ENCODE data around the gene FBLN1. TPM values are rescaled to one million over a fixed set of nuclear protein-coding genes. Genes with fewer than 3 reads are reported as not detected.
"Not testable (repeated sequence)": the region's sequence is repeated elsewhere in the genome, so short reads cannot be mapped to it uniquely, and the experiment has no call there.

FBLN1 gene
- total RNA-seq, 1 donor: 0.10 TPM

DNA sequence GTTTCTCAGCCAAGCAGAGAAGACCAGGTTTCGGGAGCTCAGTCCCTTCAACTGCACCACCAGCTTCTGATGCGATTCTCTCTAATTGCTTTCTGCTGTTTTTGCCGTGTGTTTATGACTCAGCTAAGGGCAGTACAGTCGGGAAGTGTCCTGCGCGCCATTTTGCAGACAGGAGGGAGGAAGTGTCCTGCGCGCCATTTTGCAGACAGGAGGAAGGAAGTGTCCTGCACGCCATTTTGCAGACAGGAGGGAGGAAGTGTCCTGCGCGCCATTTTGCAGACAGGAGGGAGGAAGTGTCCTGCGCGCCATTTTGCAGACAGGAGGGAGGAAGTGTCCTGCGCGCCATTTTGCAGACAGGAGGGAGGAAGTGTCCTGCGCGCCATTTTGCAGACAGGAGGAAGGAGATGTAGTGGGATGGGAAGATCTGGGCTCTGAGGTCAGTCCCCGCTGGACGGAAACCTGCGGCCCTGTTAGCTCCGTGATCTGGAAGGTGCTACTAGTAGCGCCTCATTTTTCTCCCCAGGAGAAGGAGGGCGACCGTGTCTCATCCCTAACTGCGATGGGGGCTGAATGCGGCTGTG, 89.0 kb downstream of the FBLN1 start:
- not testable (repeated sequence) for H3K4me3 ChIP-seq (ENCODE audit: low read length); H3K27me3 ChIP-seq (ENCODE audit: insufficient read depth, low read length); H3K9me3 ChIP-seq (ENCODE audit: low read depth, low read length); H3K4me1 ChIP-seq (ENCODE audit: insufficient read depth, low read length)

- no peaks in the 10 kb centered on the region for H3K9me3 ChIP-seq (ENCODE audit: low read depth, low read length)
- H3K4me3 ChIP-seq (ENCODE audit: low read length): no peak overlapping the region
- H3K4me1 ChIP-seq (ENCODE audit: insufficient read depth, low read length): no peaks in the 10 kb centered on the region
- no peaks in the 10 kb centered on the region for H3K27me3 ChIP-seq (ENCODE audit: insufficient read depth, low read length)
These were observed 91.6 kb downstream of the FBLN1 start for GRCh38 chr22:45594123-45594941.

DNA sequence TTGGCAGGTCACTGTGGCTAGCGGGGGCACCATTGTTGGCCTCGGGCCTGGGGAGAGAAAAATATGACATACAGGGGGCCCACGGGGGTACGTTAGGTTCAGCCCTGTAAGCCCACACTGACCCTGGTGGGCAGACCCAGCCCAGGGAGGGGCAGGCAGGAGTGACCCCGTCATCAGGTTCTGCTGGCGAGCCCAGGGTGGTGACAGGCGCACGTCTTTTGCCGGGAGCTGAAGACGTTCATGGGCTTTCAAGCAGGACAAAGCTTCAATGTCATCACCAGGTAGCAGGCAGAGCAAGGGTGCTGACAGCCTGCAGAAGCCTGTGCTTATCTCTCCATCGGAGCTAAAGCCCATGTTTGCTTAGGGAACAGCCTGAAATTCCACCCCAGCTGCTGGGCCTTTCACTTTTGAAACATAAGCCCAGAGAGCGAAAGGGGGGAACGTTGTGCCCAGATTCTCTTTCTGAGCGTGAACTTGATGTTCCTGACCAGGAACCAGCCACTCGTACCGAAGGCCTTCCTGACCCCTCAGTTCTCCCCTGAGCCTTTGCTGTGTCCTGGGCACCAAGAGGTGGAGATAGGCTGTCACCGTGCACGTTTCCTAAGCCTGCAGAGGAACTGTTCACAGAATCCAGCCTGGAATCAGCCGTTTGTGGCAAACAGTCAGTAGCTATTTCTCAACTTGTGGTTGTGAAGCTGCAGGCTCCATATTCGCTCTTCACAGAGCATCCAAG, 94.9 kb downstream of the FBLN1 start:
- no peaks in the 10 kb centered on the region for H3K27me3 ChIP-seq (ENCODE audit: insufficient read depth, low read length)
- H3K9me3 ChIP-seq (ENCODE audit: low read depth, low read length): no peaks in the 10 kb centered on the region
- no peaks in the 10 kb centered on the region for H3K4me1 ChIP-seq (ENCODE audit: insufficient read depth, low read length)
- H3K4me3 ChIP-seq (ENCODE audit: low read length): no peak overlapping the region

- Histone ChIP-seq H3K9me3 (ENCODE audit: low read depth, low read length) (no peaks in the 10 kb centered on the region), H3K27me3 (ENCODE audit: insufficient read depth, low read length) (no peaks in the 10 kb centered on the region), H3K4me3 (ENCODE audit: low read length) (no peak overlapping the region), H3K4me1 (ENCODE audit: insufficient read depth, low read length) (peaks cover 8% of the 10 kb centered on the region)
These were observed 96.0 kb downstream of the FBLN1 start for GRCh38 chr22:45598596-45599217.

DNA sequence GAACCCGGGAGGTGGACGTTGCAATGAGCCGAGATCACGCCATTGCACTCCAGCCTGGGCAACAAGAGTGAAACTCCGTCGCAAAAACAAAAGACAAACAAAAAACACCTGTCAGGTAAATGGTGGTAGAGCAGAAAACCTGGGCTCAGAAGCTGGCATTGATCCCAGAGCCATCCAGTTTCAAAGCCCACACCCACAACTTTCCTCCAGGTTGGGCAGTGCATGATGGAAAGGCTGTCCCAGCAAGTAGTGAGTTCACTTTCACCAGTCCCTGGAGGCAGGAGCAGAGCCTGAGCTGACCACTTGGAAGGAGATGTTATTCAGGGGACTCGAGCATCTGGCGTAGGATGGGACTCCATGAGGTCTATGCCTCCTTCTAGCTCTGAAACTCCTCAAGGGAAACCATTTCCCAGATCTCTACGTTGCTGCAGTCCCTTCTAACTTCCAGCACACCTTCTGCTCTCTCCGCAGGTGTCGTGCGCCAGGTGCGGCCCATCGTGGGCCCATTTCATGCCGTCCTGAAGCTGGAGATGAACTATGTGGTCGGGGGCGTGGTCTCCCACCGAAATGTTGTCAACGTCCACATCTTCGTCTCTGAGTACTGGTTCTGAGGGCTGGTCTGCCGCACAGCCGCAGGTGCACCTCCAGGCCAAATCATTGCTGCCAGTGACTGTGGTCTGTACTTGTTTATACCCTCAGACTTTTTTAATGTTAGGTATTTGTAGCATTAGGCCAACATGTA, 97.3 kb downstream of the FBLN1 start:
- H3K4me3 ChIP-seq (ENCODE audit: low read length): no peak overlapping the region
- no peaks in the 10 kb centered on the region for H3K27me3 ChIP-seq (ENCODE audit: insufficient read depth, low read length)
- no peaks in the 10 kb centered on the region for H3K9me3 ChIP-seq (ENCODE audit: low read depth, low read length)
- peaks cover 14% of the 10 kb centered on the region for H3K4me1 ChIP-seq (ENCODE audit: insufficient read depth, low read length)

DNA sequence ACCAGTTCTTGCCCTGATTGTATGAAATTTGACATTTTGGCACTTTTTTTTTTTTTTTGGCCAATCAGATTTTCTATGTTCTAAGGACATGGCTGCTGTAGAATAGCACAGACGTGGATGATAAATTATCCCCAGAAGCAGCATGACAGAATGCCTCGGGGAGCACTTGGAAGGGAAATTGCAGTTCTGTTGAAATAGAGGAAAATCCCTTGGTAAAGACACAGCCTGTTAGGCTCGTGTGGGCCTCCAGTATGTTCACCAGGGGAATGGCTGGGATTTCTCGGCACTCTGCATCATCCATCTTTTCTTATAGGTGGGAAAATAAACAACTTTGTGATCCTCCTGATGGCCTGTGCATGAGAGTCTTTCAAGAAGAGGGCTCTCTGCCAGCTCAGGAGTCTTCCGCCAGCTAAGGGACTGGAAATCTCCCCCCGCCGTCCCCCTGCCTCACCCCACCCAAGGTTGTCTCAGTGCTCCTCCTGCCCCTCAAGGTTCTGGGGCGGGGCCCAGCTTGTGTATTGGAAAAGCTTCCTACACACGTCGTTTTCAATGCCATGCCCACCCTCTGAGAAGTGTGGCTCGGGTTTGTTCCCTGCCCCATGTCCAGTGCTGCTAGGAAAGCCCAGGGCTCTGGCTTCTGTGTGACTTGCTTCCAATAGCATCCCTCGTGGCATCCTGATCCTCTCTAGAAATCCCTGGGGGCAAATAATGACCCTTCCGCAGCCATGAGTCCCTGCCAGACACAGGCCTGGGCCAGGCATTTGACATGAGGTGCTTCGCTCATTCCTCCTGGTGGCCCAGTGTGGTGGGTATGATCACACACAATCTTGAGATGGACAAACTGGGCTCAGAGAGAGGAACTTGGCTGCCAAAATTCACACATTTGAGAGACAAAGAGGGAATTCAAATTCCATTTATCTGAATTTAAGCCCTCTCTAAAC, 98.4 kb downstream of the FBLN1 start:
- Histone ChIP-seq H3K4me3 (ENCODE audit: low read length) (no peak overlapping the region), H3K27me3 (ENCODE audit: insufficient read depth, low read length) (no peaks in the 10 kb centered on the region), H3K4me1 (ENCODE audit: insufficient read depth, low read length) (peaks cover 14% of the 10 kb centered on the region), H3K9me3 (ENCODE audit: low read depth, low read length) (no peaks in the 10 kb centered on the region)

DNA sequence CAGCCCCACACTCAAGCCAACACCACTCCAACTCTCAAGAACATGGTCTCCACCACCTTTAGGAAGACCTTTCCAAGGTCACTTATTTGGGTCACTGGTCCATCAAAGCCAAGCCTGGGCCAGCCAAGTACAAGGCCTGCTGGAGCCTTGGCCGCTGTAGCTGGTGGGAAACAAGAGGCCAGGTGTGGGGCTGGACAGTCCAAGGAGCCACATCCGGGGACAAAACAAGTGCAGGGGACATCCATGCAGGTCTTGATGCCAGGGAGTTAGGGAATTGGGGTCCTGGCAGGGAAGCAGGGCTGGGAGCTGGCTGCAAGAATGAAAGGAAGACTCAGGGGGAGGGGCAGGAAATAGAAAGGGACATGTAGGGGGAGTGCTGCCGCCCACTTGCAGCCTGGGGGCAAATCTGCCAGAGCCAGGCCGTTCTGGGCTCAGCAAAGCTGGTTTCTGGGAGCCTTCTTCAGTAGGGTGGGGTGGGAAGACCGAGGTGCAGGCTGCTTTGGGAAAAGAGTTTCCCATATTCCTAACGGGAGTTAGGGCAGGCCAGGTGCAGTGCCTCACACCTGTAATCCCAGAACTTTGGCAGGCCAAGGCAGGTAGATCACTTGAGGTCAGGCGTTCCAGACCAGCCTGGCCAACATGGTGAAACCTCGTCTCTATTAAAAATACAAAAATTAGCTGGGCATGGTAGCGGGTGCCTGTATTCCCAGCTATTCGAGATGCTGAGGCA, 99.5 kb downstream of the FBLN1 start:
- peaks cover 14% of the 10 kb centered on the region for H3K4me1 ChIP-seq (ENCODE audit: insufficient read depth, low read length)
- H3K27me3 ChIP-seq (ENCODE audit: insufficient read depth, low read length): no peaks in the 10 kb centered on the region

DNA sequence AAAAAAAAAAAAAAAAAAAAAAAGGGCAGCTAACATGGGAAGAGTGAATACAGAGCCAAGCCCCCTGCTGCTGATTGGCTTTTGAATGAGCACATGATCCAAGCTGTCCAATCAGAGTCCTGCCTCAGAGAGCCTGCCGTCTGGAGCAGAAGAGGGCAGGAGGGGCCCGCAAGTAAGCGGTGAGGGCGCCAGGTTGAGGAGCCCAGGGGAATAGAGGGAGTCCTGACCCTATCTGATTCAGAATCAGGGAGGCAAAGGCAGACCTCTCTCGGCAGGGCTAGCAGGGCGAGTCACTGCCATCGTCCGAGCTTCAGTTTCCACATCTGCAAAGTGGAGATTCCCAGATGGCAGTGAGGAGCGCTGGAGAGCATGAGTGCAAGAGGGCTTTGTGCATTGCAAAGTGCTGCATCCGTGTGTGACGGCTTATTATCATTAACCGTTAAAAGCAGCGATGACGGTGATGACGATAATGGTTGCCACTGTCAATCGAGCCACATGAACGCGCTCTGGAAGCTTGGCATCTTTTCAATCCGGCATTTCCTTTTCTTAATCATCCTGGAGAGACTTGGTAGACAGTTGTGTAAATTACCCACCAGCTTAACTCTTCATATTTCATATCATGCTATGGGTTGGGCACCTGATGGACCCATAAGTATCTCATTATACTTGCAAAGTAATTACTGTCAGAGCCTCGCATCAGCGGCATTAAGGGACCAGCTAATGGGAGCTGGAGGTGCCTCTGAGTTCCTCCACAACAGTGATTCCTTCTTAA, 100.3 kb downstream of the FBLN1 start:
- no peaks in the 10 kb centered on the region for H3K27me3 ChIP-seq (ENCODE audit: insufficient read depth, low read length)
- H3K9me3 ChIP-seq (ENCODE audit: low read depth, low read length): no peaks in the 10 kb centered on the region
- peaks cover 14% of the 10 kb centered on the region for H3K4me1 ChIP-seq (ENCODE audit: insufficient read depth, low read length)
- no peak overlapping the region for H3K4me3 ChIP-seq (ENCODE audit: low read length)

More for the DNA sequence above, 99.5 kb downstream of the FBLN1 start:
- H3K4me3 ChIP-seq (ENCODE audit: low read length): no peak overlapping the region
- no peaks in the 10 kb centered on the region for H3K9me3 ChIP-seq (ENCODE audit: low read depth, low read length)

DNA sequence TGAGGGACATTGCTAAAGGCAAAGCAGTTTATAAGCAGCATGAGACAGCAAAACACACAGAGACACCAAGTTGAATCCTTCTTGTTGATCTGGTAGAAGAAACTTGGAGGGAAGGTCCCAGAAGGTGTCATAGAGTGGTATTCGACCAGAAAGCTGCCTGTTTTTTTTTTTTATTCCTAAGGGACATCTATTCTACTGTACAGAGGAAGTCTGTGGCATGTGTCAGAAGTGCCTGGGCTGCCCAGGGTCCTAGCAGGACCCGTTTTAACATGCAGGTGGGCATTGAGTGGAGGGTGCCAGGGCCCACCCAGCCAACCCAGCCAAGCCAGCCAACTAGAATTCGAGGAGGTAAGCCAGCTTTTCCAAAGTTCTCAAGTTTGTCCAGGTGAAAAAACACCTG, 100.9 kb downstream of the FBLN1 start:
- H3K4me3 ChIP-seq (ENCODE audit: low read length): no peak overlapping the region
- H3K9me3 ChIP-seq (ENCODE audit: low read depth, low read length): no peaks in the 10 kb centered on the region
- H3K27me3 ChIP-seq (ENCODE audit: insufficient read depth, low read length): no peaks in the 10 kb centered on the region
- peaks cover 19% of the 10 kb centered on the region for H3K4me1 ChIP-seq (ENCODE audit: insufficient read depth, low read length)

GRCh38 chr22:45608045-45608444, 105.4 kb downstream of the FBLN1 start:
- H3K27me3 ChIP-seq (ENCODE audit: insufficient read depth, low read length); H3K4me3 ChIP-seq (ENCODE audit: low read length); H3K9me3 ChIP-seq (ENCODE audit: low read depth, low read length): not testable (repeated sequence)
- H3K4me1 ChIP-seq (ENCODE audit: insufficient read depth, low read length): peaks cover 33% of the 10 kb centered on the region

DNA sequence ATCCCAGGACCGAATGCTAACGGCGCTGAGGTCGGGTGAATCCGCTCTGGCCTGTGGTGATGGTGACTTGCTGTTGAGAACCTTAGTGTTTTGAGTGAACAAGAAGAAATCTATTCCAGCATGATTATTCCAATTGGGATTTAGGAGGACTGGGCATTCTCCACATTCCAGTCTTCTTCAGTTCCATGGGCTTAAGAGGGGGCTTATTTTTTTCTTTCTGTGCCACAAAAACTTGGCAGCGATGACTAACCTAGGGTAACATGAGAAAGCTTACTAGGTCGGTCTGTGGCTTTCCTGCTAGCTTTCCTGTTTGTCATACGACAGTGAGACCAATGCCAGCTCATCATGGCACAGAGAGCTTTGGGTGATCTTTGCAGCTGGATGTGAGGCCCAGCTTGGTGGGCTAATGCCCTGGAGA, 106.1 kb downstream of the FBLN1 start:
- peaks cover 26% of the 10 kb centered on the region for H3K4me1 ChIP-seq (ENCODE audit: insufficient read depth, low read length)
- H3K4me3 ChIP-seq (ENCODE audit: low read length): no peak overlapping the region
- no peaks in the 10 kb centered on the region for H3K9me3 ChIP-seq (ENCODE audit: low read depth, low read length)
- H3K27me3 ChIP-seq (ENCODE audit: insufficient read depth, low read length): no peaks in the 10 kb centered on the region

DNA sequence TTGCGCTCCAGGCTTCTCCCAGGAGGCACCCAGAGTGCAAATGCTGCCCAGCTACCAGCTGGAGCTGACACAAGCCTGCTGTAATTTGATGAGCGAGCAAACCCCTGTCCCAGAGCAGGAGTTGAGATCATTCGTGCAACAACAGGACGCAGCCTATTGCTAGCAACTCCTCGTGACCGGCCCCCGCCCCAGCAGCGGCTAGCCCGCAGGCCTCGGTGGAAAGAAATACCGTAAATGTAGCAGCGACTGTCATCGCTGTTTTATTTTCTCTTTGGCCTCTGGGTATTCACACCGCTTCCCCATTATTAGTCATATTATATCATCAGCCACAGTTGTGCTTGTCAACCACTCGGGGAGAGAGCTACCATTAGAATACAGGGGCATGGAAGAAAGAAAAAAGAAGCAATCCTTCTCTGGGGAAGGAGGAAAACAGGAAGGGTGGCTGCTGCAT, 109.8 kb downstream of the FBLN1 start:
- Histone ChIP-seq H3K9me3 (ENCODE audit: low read depth, low read length) (no peaks in the 10 kb centered on the region), H3K4me1 (ENCODE audit: insufficient read depth, low read length) (peaks cover 20% of the 10 kb centered on the region), H3K4me3 (ENCODE audit: low read length) (no peak overlapping the region), H3K27me3 (ENCODE audit: insufficient read depth, low read length) (no peaks in the 10 kb centered on the region)

DNA sequence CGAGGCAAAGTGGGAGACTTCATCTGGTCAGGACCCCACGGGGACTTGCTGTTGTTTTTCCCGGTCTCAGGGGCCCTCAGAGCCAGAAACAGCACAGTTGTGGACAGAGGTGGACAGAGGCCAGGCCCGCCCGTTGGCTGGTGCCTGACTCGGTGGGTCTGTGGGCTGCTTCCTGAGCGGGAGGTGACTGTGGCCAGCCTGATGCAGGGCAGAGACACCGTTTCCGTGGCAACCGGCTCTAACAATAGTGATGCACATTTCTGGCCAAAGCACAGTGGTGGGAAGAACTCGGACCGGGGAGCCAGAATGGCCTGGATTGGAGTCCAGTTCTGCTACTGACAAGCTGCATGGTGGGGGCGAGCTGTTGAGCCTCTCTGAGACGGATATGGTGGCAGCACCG, 110.3 kb downstream of the FBLN1 start:
- no peak overlapping the region for H3K4me3 ChIP-seq (ENCODE audit: low read length)
- peaks cover 20% of the 10 kb centered on the region for H3K4me1 ChIP-seq (ENCODE audit: insufficient read depth, low read length)
- no peaks in the 10 kb centered on the region for H3K27me3 ChIP-seq (ENCODE audit: insufficient read depth, low read length)
- no peaks in the 10 kb centered on the region for H3K9me3 ChIP-seq (ENCODE audit: low read depth, low read length)

Data from mononuclear cell (primary cell).